Chondrocyte (in vitro differentiated cells): Measurements from ENCODE around the gene IP6K1. TPM values are rescaled to one million over a fixed set of nuclear protein-coding genes. Genes with fewer than 3 reads are reported as not detected.

Experiments used
- DNase-seq: peaks from one replicate; pipeline ENCODE4 v3.0.0; 2021; ENCODE audit warnings: mixed read lengths, low spot score
- H3K27ac Mint-ChIP-seq: one replicate; pipeline ENCODE4 v1.8.0; 2021; ENCODE audit warnings: mild to moderate bottlenecking, moderate library complexity, mixed read lengths; ENCODE audit not compliant: unreplicated experiment
- H3K27me3 Mint-ChIP-seq: 2 replicates; pipeline ENCODE4 v1.8.0; 2021; ENCODE audit warnings: low read depth, mixed read lengths
- H3K36me3 Mint-ChIP-seq: 2 replicates; pipeline ENCODE4 v1.8.0; 2021; ENCODE audit warnings: low read depth, mixed read lengths
- H3K4me1 Mint-ChIP-seq: 2 replicates; pipeline ENCODE4 v1.8.0; 2021; ENCODE audit warnings: low read depth, mild to moderate bottlenecking, mixed read lengths
- H3K4me3 Mint-ChIP-seq: one replicate; pipeline ENCODE4 v1.8.0; 2021; ENCODE audit warnings: mild to moderate bottlenecking, moderate library complexity, mixed read lengths; ENCODE audit not compliant: unreplicated experiment
- H3K9me3 Mint-ChIP-seq: 2 replicates; pipeline ENCODE4 v1.8.0; 2021; ENCODE audit warnings: low read depth, mixed read lengths
- CTCF ChIP-seq: fragments of 200-600 bp; sonication (generic); IDR thresholded peaks from 2 replicates; pipeline ENCODE4 v1.5.0; 2021; ENCODE audit warnings: antibody characterized with exemption, mild to moderate bottlenecking, moderate library complexity
- total RNA-seq: library from RNA; stranded (reverse); gene quantifications from 3 replicates; pipeline ENCODE4 v1.2.1, GENCODE V29; 2021

Gene IP6K1
- total RNA-seq, 1 donor from 2014 or later = 40.1 TPM

- Mint-ChIP-seq H3K27me3 (peaks cover 2% of the 10 kb centered on the region), H3K9me3 (no peaks in the 10 kb centered on the region), H3K4me1 (peaks cover 19% of the 10 kb centered on the region), H3K4me3 (no peak overlapping the region), H3K27ac (no peak overlapping the region), H3K36me3 (no peaks in the 10 kb centered on the region)
- no peak for TF ChIP-seq CTCF
- no peak for DNase-seq
Measured at GRCh38 chr3:49799105-49799504, 12.8 kb upstream of the IP6K1 start.

GRCh38 chr3:49794926-49795905 is 8.9 kb upstream of the IP6K1 start:
- Mint-ChIP-seq H3K4me3 (no peak overlapping the region), H3K36me3 (no peaks in the 10 kb centered on the region), H3K9me3 (no peaks in the 10 kb centered on the region), H3K27me3 (no peaks in the 10 kb centered on the region), H3K27ac (no peak overlapping the region), H3K4me1 (peaks cover 9% of the 10 kb centered on the region)
- DNase-seq = no peak
- no peak for TF ChIP-seq CTCF

GRCh38 chr3:49794431-49794830 is 8.1 kb upstream of the IP6K1 start:
- H3K4me1 Mint-ChIP-seq = peaks cover 3% of the 10 kb centered on the region
- no peak for TF ChIP-seq CTCF
- no peaks in the 10 kb centered on the region for H3K9me3 Mint-ChIP-seq
- no peak overlapping the region for H3K4me3 Mint-ChIP-seq
- DNase-seq = peak; percentile 71
- H3K27me3 Mint-ChIP-seq = no peaks in the 10 kb centered on the region
- H3K36me3 Mint-ChIP-seq = no peaks in the 10 kb centered on the region
- H3K27ac Mint-ChIP-seq = no peak overlapping the region

GRCh38 chr3:49793486-49794085 is 7.2 kb upstream of the IP6K1 start:
- no peak for TF ChIP-seq CTCF
- Mint-ChIP-seq H3K36me3 (no peaks in the 10 kb centered on the region), H3K27ac (no peak overlapping the region), H3K9me3 (no peaks in the 10 kb centered on the region), H3K4me3 (no peak overlapping the region), H3K27me3 (no peaks in the 10 kb centered on the region), H3K4me1 (no peaks in the 10 kb centered on the region)
- DNase-seq = peak; percentile 71

GRCh38 chr3:49792371-49793150 is 6.2 kb upstream of the IP6K1 start:
- H3K4me3 Mint-ChIP-seq = no peak overlapping the region
- no peaks in the 10 kb centered on the region for H3K27me3 Mint-ChIP-seq
- H3K27ac Mint-ChIP-seq = no peak overlapping the region
- no peaks in the 10 kb centered on the region for H3K4me1 Mint-ChIP-seq
- peak; percentile 57 for DNase-seq
- no peaks in the 10 kb centered on the region for H3K36me3 Mint-ChIP-seq
- TF ChIP-seq CTCF = no peak
- no peaks in the 10 kb centered on the region for H3K9me3 Mint-ChIP-seq
